H1 (cell line): ENCODE data around the gene MTM1. TPM values are rescaled to one million over a fixed set of nuclear protein-coding genes. Genes with fewer than 3 reads are reported as not detected.

Experiments
- CHD1 ChIP-seq: IDR thresholded peaks from 2 replicates; pipeline ENCODE4 v1.6.1; 2012; ENCODE audit warnings: low read depth, low read length, improper control_type of control experiment
- CHD7 ChIP-seq: fragments of 300-600 bp; sonication (generic); IDR thresholded peaks from 2 replicates; pipeline ENCODE4 v1.7.1; 2012; ENCODE audit warnings: low read length, moderate library complexity, mild to moderate bottlenecking, inconsistent platforms; ENCODE audit not compliant: insufficient replicate concordance
- EP300 ChIP-seq, 2 experiments: IDR thresholded peaks; 1 replicate in 1 of 2; 2 replicates in 1 of 2; pipeline ENCODE4 v1.6.1; 2011 to 2012; ENCODE audit warnings: low read depth in 2 of 2, low read length in 2 of 2, mild to moderate bottlenecking in 2 of 2, borderline replicate concordance in 1 of 2, inconsistent platforms in 1 of 2, moderate library complexity in 1 of 2
- FOSL1 ChIP-seq: IDR thresholded peaks from 2 replicates; pipeline ENCODE4 v1.6.1; 2011; ENCODE audit warnings: mild to moderate bottlenecking, low read depth, low read length, moderate library complexity; ENCODE audit not compliant: insufficient read depth
- GABPA ChIP-seq: IDR thresholded peaks from 2 replicates; pipeline ENCODE4 v1.6.1; 2011; ENCODE audit warnings: mild to moderate bottlenecking, low read length, moderate library complexity, borderline replicate concordance; ENCODE audit not compliant: insufficient read depth
- SP1 ChIP-seq: IDR thresholded peaks from 2 replicates; pipeline ENCODE4 v1.6.1; 2011; ENCODE audit warnings: low read depth, low read length
- TAF1 ChIP-seq: IDR thresholded peaks from 2 replicates; pipeline ENCODE4 v1.6.1; 2011; ENCODE audit warnings: mild to moderate bottlenecking, low read depth, low read length
- polyA plus RNA-seq, 7 experiments: library from polyadenylated mRNA; depleted of rRNA in 3 of 7; stranded (reverse) in 5 of 7; unstranded in 2 of 7; fragments of >200 nt in 5 of 7; fragments of 200-250 nt in 2 of 7; gene quantifications; 1 replicate in 5 of 7; 2 replicates in 1 of 7; 4 replicates in 1 of 7; pipeline versions ENCODE4 v1.2.1 to v1.2.3, GENCODE V29; 2011 to 2013; ENCODE audit warnings: missing spikeins in 2 of 7, mixed read lengths in 2 of 7
- total RNA-seq: library from RNA; stranded (reverse); fragmentation: NEBNext Ultra II Directional; extraction: Animal tissue kit (Norgen Biotek cat#: 25700); gene quantifications from 2 replicates; pipeline ENCODE4 v1.2.1, GENCODE V29; 2021
- TF ChIP-seq, protein P1 (sequence below): IDR thresholded peaks from 2 replicates; pipeline ENCODE4 v1.6.1; 2011; ENCODE audit warnings: low read depth, mild to moderate bottlenecking, low read length; ENCODE audit not compliant: insufficient read depth

The MTM1 gene
- total and polyA plus RNA-seq, 2 of the 8 experiments (the other 6 are each of a cell fraction or from before 2014, with no cell fraction given), result 2.3 to 8.4 TPM

DNA sequence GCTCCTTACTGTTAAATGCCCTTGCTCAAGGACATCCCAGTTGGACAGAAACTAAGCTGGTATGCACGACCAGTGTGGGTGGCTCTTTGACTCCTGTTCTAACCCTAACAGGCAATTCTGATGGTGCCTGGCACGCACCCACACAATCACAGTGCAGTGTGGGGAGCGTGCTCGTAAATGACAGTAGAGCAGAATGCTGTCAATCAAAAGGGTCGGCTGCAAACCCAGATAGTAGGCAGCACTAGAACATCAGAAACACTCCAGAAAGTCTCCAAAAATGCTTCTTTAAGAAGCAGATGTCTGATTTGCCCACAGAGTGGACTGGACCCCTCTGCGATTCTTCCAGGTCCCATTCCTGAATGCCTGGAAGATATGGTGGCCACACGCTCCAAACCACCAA is 37.6 kb upstream of the MTM1 start (continued):
- TF ChIP-seq CHD7 (no peak), CHD1 (no peak), EP300 (IDR thresholded peaks at IDR 0.05; ENCODE audit: borderline replicate concordance in 1 of 2, low read depth in 2 of 2, low read length in 2 of 2) (no peak), FOSL1 (no peak), GABPA (no peak), SP1 (no peak), TAF1 (no peak)
- TF ChIP-seq, protein P1, sequence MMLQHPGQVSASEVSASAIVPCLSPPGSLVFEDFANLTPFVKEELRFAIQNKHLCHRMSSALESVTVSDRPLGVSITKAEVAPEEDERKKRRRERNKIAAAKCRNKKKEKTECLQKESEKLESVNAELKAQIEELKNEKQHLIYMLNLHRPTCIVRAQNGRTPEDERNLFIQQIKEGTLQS, result no peak
